ENCODE results near the gene LIME1. TPM values are rescaled to one million over a fixed set of nuclear protein-coding genes. Genes with fewer than 3 reads are reported as not detected.

LIME1 gene
- total RNA-seq, 2 experiments from 2014 or later, result 149 to 165 TPM

- ATAC-seq (ENCODE audit: poor library complexity) (no peak), DNase-seq (peak in 1 of 14 experiments; percentile 36)
- TF ChIP-seq CTCF (IDR thresholded peaks at IDR 0.05), result no peak
- H3K9me3 ChIP-seq (ENCODE audit: control insufficient read depth in 1 of 2, insufficient read depth in 1 of 2, low read length in 2 of 2), result no peaks in the 10 kb centered on the region
- peaks cover 12% of the 10 kb centered on the region for H3K36me3 Mint-ChIP-seq (ENCODE audit: low read depth)
- CTCF ChIA-PET, result interaction anchor here (1.4 to 2.1 kb wide), 3 partner anchors 35 to 100 kb away, joined by 3 to 7 read pairs (median 5); no protein-coding TSS in a partner anchor
- POLR2A ChIA-PET, result interaction anchor here (0.9 to 9.9 kb wide), 6 partner anchors 9 to 221 kb away, joined by 3 to 168 read pairs (median 7); partner anchors contain the start of genes ARFRP1, RTEL1 and ZGPAT
- H3K27me3 ChIP-seq (ENCODE audit: control insufficient read depth in 1 of 2, insufficient read depth in 2 of 2, low read length in 2 of 2), result no peaks in the 10 kb centered on the region
- H3K4me1 ChIP-seq (ENCODE audit: insufficient read depth, low read length), result peaks cover 35% of the 10 kb centered on the region
- peak overlapping the region in 1 of 2 donors; percentile 46 for H3K27ac ChIP-seq (ENCODE audit: low read depth in 1 of 2, low read length in 2 of 2)
- no peaks in the 10 kb centered on the region for H3K9me3 Mint-ChIP-seq
- no peak overlapping the region for H3K4me3 ChIP-seq (ENCODE audit: low read length)
- intact Hi-C loops (cut with DNase I, micrococcal nuclease), result loop anchor here in 1 of 2 experiments (2.0 to 5.0 kb wide), 2 partner anchors 41 to 85 kb away; partner anchors contain the start of gene RTEL1
- peaks cover 6% of the 10 kb centered on the region for H3K4me1 Mint-ChIP-seq (ENCODE audit: low read depth)
- H3K27ac Mint-ChIP-seq, result peak overlapping the region; percentile 49
- peak overlapping the region; percentile 80 for H3K4me3 Mint-ChIP-seq
- H3K27me3 Mint-ChIP-seq, result no peaks in the 10 kb centered on the region
- H3K36me3 ChIP-seq (ENCODE audit: insufficient read depth, low read length), result peaks cover 40% of the 10 kb centered on the region
Observed at GRCh38 chr20:63741676-63742380, 5.4 kb downstream of the LIME1 start.

- no peaks in the 10 kb centered on the region for H3K27me3 ChIP-seq (ENCODE audit: control insufficient read depth in 1 of 2, insufficient read depth in 2 of 2, low read length in 2 of 2)
- DNase-seq, result peak in 1 of 14 experiments; percentile 32
- H3K36me3 Mint-ChIP-seq (ENCODE audit: low read depth), result peaks cover 7% of the 10 kb centered on the region
- H3K4me1 ChIP-seq (ENCODE audit: insufficient read depth, low read length), result peaks cover 32% of the 10 kb centered on the region
- H3K27me3 Mint-ChIP-seq, result no peaks in the 10 kb centered on the region
- H3K27ac Mint-ChIP-seq, result no peak overlapping the region
- H3K4me1 Mint-ChIP-seq (ENCODE audit: low read depth), result peaks cover 6% of the 10 kb centered on the region
- H3K9me3 ChIP-seq (ENCODE audit: control insufficient read depth in 1 of 2, insufficient read depth in 1 of 2, low read length in 2 of 2), result no peaks in the 10 kb centered on the region
- no peak for TF ChIP-seq CTCF (IDR thresholded peaks at IDR 0.05)
- H3K9me3 Mint-ChIP-seq, result no peaks in the 10 kb centered on the region
- no peak for ATAC-seq (ENCODE audit: poor library complexity)
- CTCF ChIA-PET, result interaction anchor here (1.2 to 1.9 kb wide), 2 partner anchors 35 to 36 kb away, joined by 3 to 5 read pairs; partner anchors contain the start of genes ARFRP1 and ZGPAT
- no peak overlapping the region for H3K4me3 Mint-ChIP-seq
- POLR2A ChIA-PET, result interaction anchor here (0.9 to 9.9 kb wide), 4 partner anchors 8 to 222 kb away, joined by 3 to 168 read pairs (median 61); partner anchors contain the start of genes ARFRP1, PPDPF, RTEL1 and ZGPAT
- peaks cover 40% of the 10 kb centered on the region for H3K36me3 ChIP-seq (ENCODE audit: insufficient read depth, low read length)
- H3K27ac ChIP-seq (ENCODE audit: low read depth in 1 of 2, low read length in 2 of 2), result no peak overlapping the region
- no peak overlapping the region for H3K4me3 ChIP-seq (ENCODE audit: low read length)
- intact Hi-C loops (cut with DNase I, micrococcal nuclease), result loop anchor here in 1 of 2 experiments (5.0 kb wide), 1 partner anchor 85 kb away; the partner anchor contains the start of gene RTEL1
Observed at GRCh38 chr20:63742381-63743024, 6.0 kb downstream of the LIME1 start.

GRCh38 chr20:63743210-63743970 is 6.9 kb downstream of the LIME1 start:
- Mint-ChIP-seq H3K9me3 (no peaks in the 10 kb centered on the region), H3K4me3 (peak overlapping the region; percentile 54), H3K36me3 (ENCODE audit: low read depth) (peaks cover 7% of the 10 kb centered on the region), H3K4me1 (ENCODE audit: low read depth) (peaks cover 6% of the 10 kb centered on the region), H3K27me3 (no peaks in the 10 kb centered on the region), H3K27ac (no peak overlapping the region)
- intact Hi-C loops (cut with DNase I, micrococcal nuclease), result loop anchor here in 1 of 2 experiments (5.0 kb wide), 1 partner anchor 86 kb away; the partner anchor contains the start of gene RTEL1
- ATAC-seq (ENCODE audit: poor library complexity), result no peak
- Histone ChIP-seq H3K4me3 (ENCODE audit: low read length) (no peak overlapping the region), H3K27ac (ENCODE audit: low read depth in 1 of 2, low read length in 2 of 2) (no peak overlapping the region), H3K36me3 (ENCODE audit: insufficient read depth, low read length) (peaks cover 36% of the 10 kb centered on the region), H3K27me3 (ENCODE audit: control insufficient read depth in 1 of 2, insufficient read depth in 2 of 2, low read length in 2 of 2) (no peaks in the 10 kb centered on the region), H3K9me3 (ENCODE audit: control insufficient read depth in 1 of 2, insufficient read depth in 1 of 2, low read length in 2 of 2) (no peaks in the 10 kb centered on the region), H3K4me1 (ENCODE audit: insufficient read depth, low read length) (peaks cover 30% of the 10 kb centered on the region)
- CTCF ChIA-PET, result interaction anchor here (1.2 to 1.9 kb wide), 2 partner anchors 35 to 37 kb away, joined by 3 to 5 read pairs; partner anchors contain the start of genes ARFRP1 and ZGPAT
- no peak for DNase-seq
- no peak for TF ChIP-seq CTCF (IDR thresholded peaks at IDR 0.05)
- POLR2A ChIA-PET, result interaction anchor here (1.1 kb wide), 1 partner anchor 223 kb away, joined by 4 read pairs; the partner anchor contains the start of gene PPDPF
